Measurements from ENCODE around the gene FHL3. TPM values are rescaled to one million over a fixed set of nuclear protein-coding genes. Genes with fewer than 3 reads are reported as not detected.

FHL3 gene
- total RNA-seq, 4 donors from 2014 or later, result 6.2 to 18.7 (median 12.4) TPM

DNA sequence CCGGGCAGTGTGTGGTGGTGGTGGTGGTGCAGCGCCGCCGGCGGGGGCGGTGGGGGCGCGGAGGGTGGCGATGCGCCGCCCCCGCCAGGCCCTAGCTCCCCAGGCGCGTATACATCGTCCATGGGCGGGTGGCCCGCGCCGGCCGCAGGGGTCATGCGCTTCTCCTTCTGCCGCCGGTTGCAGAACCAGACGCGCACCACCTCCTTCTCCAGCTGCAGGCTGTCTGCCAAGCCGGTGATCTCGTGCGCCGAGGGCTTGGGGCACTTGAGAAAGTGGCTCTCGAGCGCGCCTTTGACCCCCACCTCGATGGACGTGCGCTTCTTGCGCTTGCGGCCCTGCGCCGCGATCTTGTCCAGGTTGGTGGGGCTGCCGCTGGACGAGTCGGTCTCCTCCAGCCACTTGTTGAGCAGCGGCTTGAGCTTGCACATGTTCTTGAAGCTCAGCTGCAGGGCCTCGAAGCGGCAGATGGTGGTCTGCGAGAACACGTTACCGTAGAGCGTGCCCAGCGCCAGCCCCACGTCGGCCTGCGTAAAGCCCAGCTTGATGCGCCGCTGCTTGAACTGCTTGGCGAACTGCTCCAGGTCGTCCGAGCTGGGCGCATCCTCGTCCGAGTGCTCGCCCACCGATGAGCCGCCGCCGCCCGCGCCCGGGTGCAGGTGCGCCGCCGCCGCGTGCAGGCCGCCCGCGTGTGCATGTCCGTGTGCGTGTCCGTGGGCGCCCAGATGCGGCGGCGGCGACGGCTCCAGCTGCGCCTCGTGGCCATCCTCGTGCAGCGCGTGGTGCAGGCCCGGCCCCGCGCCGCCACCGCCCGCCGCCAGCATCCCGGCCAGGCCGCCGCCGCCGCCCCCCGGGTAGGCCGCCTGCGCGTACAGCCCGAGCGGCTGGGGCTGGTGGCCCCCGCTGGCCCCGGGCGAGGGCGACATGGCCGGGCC is 40.4 kb upstream of the FHL3 start:
- Histone ChIP-seq H3K27ac (peak overlapping the region in 2 of 4 donors; percentile 71 to 94), H3K4me3 (peak overlapping the region; percentile 54 to 88 (median 70)), H3K27me3 (peaks cover 0 to 58% (median 16%) of the 10 kb centered on the region in 4 donors), H3K4me1 (peaks cover 28 to 74% (median 29%) of the 10 kb centered on the region in 3 donors), H3K9me3 (no peaks in the 10 kb centered on the region), H3K36me3 (no peaks in the 10 kb centered on the region)
- no peak for DNase-seq
- no peak for TF ChIP-seq POLR2A (IDR thresholded peaks at IDR 0.05)
- TF ChIP-seq, protein P1, sequence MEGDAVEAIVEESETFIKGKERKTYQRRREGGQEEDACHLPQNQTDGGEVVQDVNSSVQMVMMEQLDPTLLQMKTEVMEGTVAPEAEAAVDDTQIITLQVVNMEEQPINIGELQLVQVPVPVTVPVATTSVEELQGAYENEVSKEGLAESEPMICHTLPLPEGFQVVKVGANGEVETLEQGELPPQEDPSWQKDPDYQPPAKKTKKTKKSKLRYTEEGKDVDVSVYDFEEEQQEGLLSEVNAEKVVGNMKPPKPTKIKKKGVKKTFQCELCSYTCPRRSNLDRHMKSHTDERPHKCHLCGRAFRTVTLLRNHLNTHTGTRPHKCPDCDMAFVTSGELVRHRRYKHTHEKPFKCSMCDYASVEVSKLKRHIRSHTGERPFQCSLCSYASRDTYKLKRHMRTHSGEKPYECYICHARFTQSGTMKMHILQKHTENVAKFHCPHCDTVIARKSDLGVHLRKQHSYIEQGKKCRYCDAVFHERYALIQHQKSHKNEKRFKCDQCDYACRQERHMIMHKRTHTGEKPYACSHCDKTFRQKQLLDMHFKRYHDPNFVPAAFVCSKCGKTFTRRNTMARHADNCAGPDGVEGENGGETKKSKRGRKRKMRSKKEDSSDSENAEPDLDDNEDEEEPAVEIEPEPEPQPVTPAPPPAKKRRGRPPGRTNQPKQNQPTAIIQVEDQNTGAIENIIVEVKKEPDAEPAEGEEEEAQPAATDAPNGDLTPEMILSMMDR (IDR thresholded peaks at IDR 0.05), result no peak
- intact Hi-C loops (cut with DNase I), result no loop called here
- WGBS, 2 donors, result no CpG with 5 or more reads among the region's 115 CpGs

DNA sequence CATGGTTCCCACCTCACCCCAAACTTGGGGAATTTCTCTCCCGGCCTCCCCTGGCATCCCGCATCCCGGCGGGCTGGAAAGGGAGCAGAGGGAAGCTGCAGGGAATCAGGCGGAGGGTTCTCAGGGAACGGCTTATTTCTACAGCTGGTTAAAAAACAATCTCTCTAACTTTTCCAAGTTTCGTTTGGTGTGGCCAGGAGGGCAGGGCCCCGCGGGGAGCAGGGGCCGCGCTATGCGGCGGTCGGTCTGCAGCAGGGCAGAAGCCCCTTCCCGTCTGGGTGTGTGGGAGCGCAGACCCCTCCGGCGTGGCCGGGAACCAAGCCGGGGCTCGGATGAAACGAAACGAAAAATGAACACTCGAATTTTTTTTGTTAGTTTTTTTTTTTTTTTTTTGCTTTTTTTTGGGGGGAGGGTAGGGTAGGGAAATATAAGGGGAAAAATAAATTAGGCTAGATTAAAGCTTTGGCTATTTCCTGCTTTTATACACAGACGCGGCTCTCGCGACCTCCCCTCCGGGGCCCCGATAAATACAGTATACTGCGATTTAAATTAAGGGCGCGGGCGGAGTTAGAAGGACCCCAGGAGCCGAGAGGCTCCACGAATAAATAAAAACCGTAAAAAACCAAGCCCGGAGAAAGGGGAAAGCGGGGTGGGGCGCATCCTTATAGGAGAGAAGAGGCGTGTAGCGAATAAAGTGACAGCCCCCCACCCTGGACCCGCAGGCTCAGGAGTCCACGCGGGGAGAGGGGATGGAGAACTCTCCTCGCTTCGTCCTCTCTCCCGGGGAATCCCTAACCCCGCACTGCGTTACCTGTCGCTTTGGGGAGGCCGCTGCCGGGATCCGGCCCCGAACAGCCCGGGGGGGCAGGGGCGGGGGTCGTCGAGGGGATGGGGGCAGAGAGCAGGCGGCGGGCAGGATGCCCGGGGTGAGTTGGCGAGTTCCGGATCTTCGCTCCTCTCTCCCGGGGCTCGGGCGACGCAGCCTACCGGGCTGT is 39.2 kb upstream of the FHL3 start:
- H3K4me3 ChIP-seq, result peak overlapping the region; percentile 54 to 88 (median 70)
- H3K27ac ChIP-seq, result peak overlapping the region in 3 of 4 donors; percentile 16 to 39 (median 25)
- intact Hi-C loops (cut with DNase I), result no loop called here
- TF ChIP-seq POLR2A (IDR thresholded peaks at IDR 0.05), result no peak
- TF ChIP-seq, protein P1 (IDR thresholded peaks at IDR 0.05), result no peak
- H3K36me3 ChIP-seq, result no peaks in the 10 kb centered on the region
- H3K9me3 ChIP-seq, result no peaks in the 10 kb centered on the region
- no peak for DNase-seq
- peaks cover 28 to 82% (median 29%) of the 10 kb centered on the region in 3 donors for H3K4me1 ChIP-seq
- H3K27me3 ChIP-seq, result peaks cover 0 to 68% (median 16%) of the 10 kb centered on the region in 4 donors
- 3 to 4% methylated on average over 42 to 50 of the region's 70 CpGs for WGBS, 2 donors

DNA sequence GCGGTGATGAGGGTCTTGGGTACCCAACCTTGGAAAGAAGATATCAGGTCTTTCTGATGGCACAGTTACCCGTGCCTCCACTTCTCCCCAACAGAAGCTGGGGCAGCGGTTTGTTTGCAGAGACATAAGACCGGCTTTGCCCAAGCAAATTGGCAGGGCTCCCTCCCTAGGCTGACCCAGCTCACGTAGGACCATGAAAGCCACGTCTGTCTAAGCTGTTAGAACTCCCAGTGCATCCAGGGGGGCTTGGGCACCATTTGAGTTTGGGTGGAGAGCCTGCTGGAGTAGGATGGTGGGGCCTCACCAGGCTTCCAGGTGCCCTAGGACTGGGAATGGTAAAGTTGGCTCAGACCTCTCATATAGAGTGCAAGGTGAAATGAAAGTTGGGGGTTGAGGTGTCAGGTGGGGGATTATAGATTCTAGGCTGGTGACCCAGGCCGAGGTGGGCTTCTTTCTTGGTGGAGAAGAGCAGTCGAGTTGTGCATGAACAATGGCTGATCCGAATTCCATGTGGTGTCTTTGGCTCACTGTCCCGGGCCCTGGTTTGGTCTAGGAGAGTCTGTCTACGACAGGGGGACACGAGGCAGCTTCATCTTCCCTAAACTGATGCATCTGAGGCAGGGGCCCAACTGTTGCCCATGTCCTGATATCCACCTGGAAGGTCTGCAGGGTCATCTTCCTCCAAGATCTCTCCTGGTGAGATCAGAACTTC is 37.9 kb upstream of the FHL3 start:
- Histone ChIP-seq H3K4me3 (peak overlapping the region in 1 of 4 donors; percentile 88), H3K27me3 (peaks cover 0 to 80% (median 16%) of the 10 kb centered on the region in 4 donors), H3K9me3 (no peaks in the 10 kb centered on the region), H3K4me1 (peaks cover 33 to 88% (median 35%) of the 10 kb centered on the region in 3 donors), H3K36me3 (no peaks in the 10 kb centered on the region), H3K27ac (no peak overlapping the region)
- intact Hi-C loops (cut with DNase I), result no loop called here
- WGBS, 2 donors, result 73% methylated on average over 6 to 9 of the region's 12 CpGs
- no peak for DNase-seq
- TF ChIP-seq, protein P1 (IDR thresholded peaks at IDR 0.05), result no peak
- TF ChIP-seq POLR2A (IDR thresholded peaks at IDR 0.05), result no peak

DNA sequence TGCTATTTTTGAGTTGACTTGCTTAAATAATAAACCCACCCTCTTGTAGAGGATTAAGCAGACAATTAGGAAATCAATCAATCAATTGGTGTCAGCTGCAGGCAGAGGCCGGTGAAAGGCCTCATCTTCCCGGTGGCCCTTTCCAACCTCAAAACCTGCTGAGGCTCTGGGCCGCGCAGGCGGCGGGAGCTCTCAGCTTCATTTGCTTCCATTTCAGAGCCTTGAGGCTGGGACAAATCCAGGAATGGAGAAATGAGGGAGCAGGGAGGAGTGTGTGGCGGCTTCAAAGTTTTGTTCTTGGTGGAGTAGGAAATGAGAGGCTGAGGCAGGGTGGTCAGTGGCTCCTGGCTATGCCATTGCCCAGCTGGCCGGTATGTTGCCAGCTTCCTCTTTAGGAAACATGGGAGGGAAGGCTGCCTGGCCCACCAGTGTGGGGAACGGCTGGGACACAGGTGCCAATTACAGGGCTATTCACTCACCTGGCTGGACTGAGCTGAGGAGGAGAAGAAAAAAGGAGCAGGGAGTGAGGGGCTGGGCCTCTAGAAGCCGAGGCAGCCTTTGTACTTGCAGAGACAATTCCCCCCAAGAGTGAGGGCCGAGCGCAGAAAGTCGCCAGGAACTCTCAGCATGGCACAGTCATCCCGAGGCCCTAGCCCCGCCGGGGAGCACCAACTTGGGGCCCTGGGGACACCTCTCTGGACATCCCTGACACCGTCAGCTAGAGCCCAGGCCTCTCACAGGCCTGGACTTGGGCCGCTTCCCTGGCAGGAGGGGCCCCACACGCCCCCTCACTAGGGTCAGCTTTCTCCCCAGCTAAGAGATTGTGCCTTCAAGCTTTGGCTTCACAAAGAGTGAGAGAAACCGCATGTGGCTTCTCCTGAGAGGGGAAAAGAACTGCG is 36.9 kb upstream of the FHL3 start:
- Histone ChIP-seq H3K27ac (no peak overlapping the region), H3K9me3 (no peaks in the 10 kb centered on the region), H3K27me3 (peaks cover 0 to 87% (median 16%) of the 10 kb centered on the region in 4 donors), H3K4me1 (peaks cover 25 to 88% (median 28%) of the 10 kb centered on the region in 3 donors), H3K36me3 (no peaks in the 10 kb centered on the region), H3K4me3 (no peak overlapping the region)
- no peak for TF ChIP-seq POLR2A (IDR thresholded peaks at IDR 0.05)
- TF ChIP-seq, protein P1 (IDR thresholded peaks at IDR 0.05), result no peak
- 74 to 88% methylated on average over 10 to 16 of the region's 21 CpGs for WGBS, 2 donors
- intact Hi-C loops (cut with DNase I), result no loop called here
- DNase-seq, result no peak

All from esophagus squamous epithelium (tissue), 5 donors.